ENCODE data around the gene NPR1. TPM values are rescaled to one million over a fixed set of nuclear protein-coding genes. Genes with fewer than 3 reads are reported as not detected.

The NPR1 gene
- total RNA-seq, 4 donors from 2014 or later, result 24.9 to 67.1 (median 49.8) TPM

GRCh38 chr1:153730468-153730988, 52.0 kb downstream of the NPR1 start:
- Histone ChIP-seq H3K27me3 (no peaks in the 10 kb centered on the region), H3K27ac (replicated peaks in 1 of 4) (peak overlapping the region; percentile 34 to 99 (median 98)), H3K9me3 (no peaks in the 10 kb centered on the region), H3K4me3 (no peak overlapping the region), H3K4me1 (peaks cover 42 to 64% (median 61%) of the 10 kb centered on the region in 4 donors), H3K36me3 (peaks cover 0 to 3% (median 0%) of the 10 kb centered on the region in 4 donors)
- WGBS, result 62% methylated on average over 5 of the region's 5 CpGs
- no peak for DNase-seq (ENCODE audit: extremely low spot score)
- TF ChIP-seq EP300 (IDR thresholded peaks at IDR 0.05) (no peak), POLR2A (IDR thresholded peaks at IDR 0.05; ENCODE audit: low read depth) (no peak), POLR2AphosphoS5 (IDR thresholded peaks at IDR 0.05) (no peak), CTCF (IDR thresholded peaks at IDR 0.05) (no peak)
- intact Hi-C loops (cut with DNase I), result no loop called here

- 14% methylated on average over 1 of the region's 1 CpG for WGBS
- peak overlapping the region; percentile 47 to 66 (median 60) for H3K27ac ChIP-seq (replicated peaks in 1 of 4)
Measured at GRCh38 chr1:153733970-153734369, 55.5 kb downstream of the NPR1 start.

GRCh38 chr1:153734396-153735089, 56.1 kb downstream of the NPR1 start:
- H3K27ac ChIP-seq (replicated peaks in 1 of 4), result peak overlapping the region; percentile 47 to 66 (median 60)
- DNase-seq (ENCODE audit: extremely low spot score), result no peak
- H3K36me3 ChIP-seq, result peaks cover 0 to 19% (median 10%) of the 10 kb centered on the region in 4 donors
- TF ChIP-seq CTCF (IDR thresholded peaks at IDR 0.05) (no peak), POLR2AphosphoS5 (IDR thresholded peaks at IDR 0.05) (no peak), EP300 (IDR thresholded peaks at IDR 0.05) (no peak), POLR2A (IDR thresholded peaks at IDR 0.05; ENCODE audit: low read depth) (no peak)
- H3K4me3 ChIP-seq, result no peak overlapping the region
- H3K4me1 ChIP-seq, result peaks cover 30 to 46% (median 43%) of the 10 kb centered on the region in 4 donors
- 87% methylated on average over 3 of the region's 3 CpGs for WGBS
- H3K9me3 ChIP-seq, result no peaks in the 10 kb centered on the region
- intact Hi-C loops (cut with DNase I), result no loop called here
- H3K27me3 ChIP-seq, result no peaks in the 10 kb centered on the region

More at GRCh38 chr1:153733970-153734369, 55.5 kb downstream of the NPR1 start:
- no peaks in the 10 kb centered on the region for H3K9me3 ChIP-seq
- TF ChIP-seq POLR2AphosphoS5 (IDR thresholded peaks at IDR 0.05) (no peak), EP300 (IDR thresholded peaks at IDR 0.05) (no peak), POLR2A (IDR thresholded peaks at IDR 0.05; ENCODE audit: low read depth) (no peak), CTCF (IDR thresholded peaks at IDR 0.05) (no peak)
- H3K36me3 ChIP-seq, result peaks cover 0 to 13% (median 4%) of the 10 kb centered on the region in 4 donors
- H3K4me3 ChIP-seq, result no peak overlapping the region
- intact Hi-C loops (cut with DNase I), result no loop called here
- no peak for DNase-seq (ENCODE audit: extremely low spot score)
- peaks cover 36 to 52% (median 49%) of the 10 kb centered on the region in 4 donors for H3K4me1 ChIP-seq
- H3K27me3 ChIP-seq, result no peaks in the 10 kb centered on the region

- Histone ChIP-seq H3K36me3 (peaks cover 0 to 24% (median 15%) of the 10 kb centered on the region in 4 donors), H3K27me3 (no peaks in the 10 kb centered on the region), H3K27ac (replicated peaks in 1 of 4) (peak overlapping the region in 3 of 4 donors; percentile 47 to 66 (median 58)), H3K4me3 (no peak overlapping the region), H3K4me1 (peaks cover 25 to 41% (median 38%) of the 10 kb centered on the region in 4 donors), H3K9me3 (no peaks in the 10 kb centered on the region)
- DNase-seq (ENCODE audit: extremely low spot score), result no peak
- WGBS, result 94% methylated on average over 3 of the region's 3 CpGs
- TF ChIP-seq EP300 (IDR thresholded peaks at IDR 0.05) (no peak), CTCF (IDR thresholded peaks at IDR 0.05) (no peak), POLR2A (IDR thresholded peaks at IDR 0.05; ENCODE audit: low read depth) (no peak), POLR2AphosphoS5 (IDR thresholded peaks at IDR 0.05) (no peak)
- intact Hi-C loops (cut with DNase I), result no loop called here
Measured at GRCh38 chr1:153735090-153735420, 56.6 kb downstream of the NPR1 start.
